ENCODE data around the gene WDR19.

Gene WDR19

DNA sequence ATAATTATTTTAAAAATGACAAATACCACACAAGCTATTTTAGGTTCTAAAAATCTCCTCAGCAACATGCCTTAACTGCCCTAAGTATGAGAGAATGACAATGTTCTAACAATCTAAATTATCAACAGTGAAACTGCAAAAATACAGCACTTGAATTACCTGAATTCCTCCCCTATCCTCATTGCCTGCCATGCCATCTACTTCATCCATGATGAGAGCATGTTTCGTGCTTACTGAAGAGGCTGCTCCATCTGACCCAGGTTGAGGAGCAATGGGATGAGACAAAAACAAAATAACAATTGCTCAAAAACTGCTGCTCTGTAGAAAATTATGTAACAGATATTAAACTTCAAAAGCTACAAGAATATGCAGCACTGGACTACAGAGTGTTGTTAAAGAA lies 120.6 kb downstream of the WDR19 start:
- TF ChIP-seq, protein P1, sequence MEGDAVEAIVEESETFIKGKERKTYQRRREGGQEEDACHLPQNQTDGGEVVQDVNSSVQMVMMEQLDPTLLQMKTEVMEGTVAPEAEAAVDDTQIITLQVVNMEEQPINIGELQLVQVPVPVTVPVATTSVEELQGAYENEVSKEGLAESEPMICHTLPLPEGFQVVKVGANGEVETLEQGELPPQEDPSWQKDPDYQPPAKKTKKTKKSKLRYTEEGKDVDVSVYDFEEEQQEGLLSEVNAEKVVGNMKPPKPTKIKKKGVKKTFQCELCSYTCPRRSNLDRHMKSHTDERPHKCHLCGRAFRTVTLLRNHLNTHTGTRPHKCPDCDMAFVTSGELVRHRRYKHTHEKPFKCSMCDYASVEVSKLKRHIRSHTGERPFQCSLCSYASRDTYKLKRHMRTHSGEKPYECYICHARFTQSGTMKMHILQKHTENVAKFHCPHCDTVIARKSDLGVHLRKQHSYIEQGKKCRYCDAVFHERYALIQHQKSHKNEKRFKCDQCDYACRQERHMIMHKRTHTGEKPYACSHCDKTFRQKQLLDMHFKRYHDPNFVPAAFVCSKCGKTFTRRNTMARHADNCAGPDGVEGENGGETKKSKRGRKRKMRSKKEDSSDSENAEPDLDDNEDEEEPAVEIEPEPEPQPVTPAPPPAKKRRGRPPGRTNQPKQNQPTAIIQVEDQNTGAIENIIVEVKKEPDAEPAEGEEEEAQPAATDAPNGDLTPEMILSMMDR (IDR thresholded peaks at IDR 0.05; ENCODE audit: unreplicated experiment in 3 of 3) = no peak
- Mint-ChIP-seq H3K27me3 (ENCODE audit: low read depth) (no peaks in the 10 kb centered on the region), H3K4me1 (peaks cover 12% of the 10 kb centered on the region), H3K36me3 (ENCODE audit: low read depth) (peaks cover 75% of the 10 kb centered on the region), H3K27ac (no peak overlapping the region), H3K9me3 (no peaks in the 10 kb centered on the region), H3K4me3 (no peak overlapping the region)

DNA sequence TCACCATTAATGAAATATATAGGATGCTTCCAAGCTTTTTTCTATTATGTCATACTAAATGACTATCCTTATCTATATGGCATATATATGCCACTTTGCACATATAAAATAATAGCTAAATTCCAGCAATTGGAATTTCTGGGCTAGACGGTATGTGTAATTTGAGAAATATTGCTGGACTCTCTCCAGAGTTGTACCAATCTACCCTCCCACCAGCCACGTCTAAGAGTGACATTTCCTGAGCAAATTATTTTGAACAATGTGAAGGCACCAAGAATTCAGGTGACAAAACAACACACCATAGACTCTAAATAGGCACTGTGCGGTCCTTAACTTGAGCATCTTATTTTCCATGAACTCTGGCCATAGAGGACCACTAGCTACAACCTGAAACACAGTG lies 121.5 kb downstream of the WDR19 start:
- Mint-ChIP-seq H3K27me3 (ENCODE audit: low read depth) (no peaks in the 10 kb centered on the region), H3K4me3 (no peak overlapping the region)

DNA sequence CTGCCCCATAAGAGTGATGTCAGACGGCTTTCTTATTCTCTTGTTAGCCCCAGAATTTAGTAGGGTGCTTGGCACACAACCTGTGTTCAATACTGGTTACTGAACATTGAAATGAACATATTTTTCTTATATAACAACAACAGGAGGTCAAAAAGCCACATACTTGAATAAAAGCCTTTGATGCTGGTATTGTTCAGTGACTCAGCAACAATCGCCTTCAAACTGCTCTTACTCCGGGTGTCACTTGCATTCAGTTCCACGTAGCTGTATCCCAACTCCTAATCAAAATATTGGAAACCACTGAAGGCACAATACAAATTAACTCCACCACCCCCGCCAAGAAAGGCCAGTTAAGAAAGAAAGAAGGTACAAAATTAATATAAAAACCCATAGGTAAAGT lies 122.3 kb downstream of the WDR19 start:
- TF ChIP-seq, protein P1 (IDR thresholded peaks at IDR 0.05; ENCODE audit: unreplicated experiment in 3 of 3) = no peak
- Mint-ChIP-seq H3K4me1 (peaks cover 27% of the 10 kb centered on the region), H3K36me3 (ENCODE audit: low read depth) (peaks cover 74% of the 10 kb centered on the region), H3K27me3 (ENCODE audit: low read depth) (no peaks in the 10 kb centered on the region), H3K27ac (peak overlapping the region in 1 of 3 experiments; percentile 1), H3K9me3 (no peaks in the 10 kb centered on the region), H3K4me3 (no peak overlapping the region)

More for the DNA sequence above, 121.5 kb downstream of the WDR19 start:
- Mint-ChIP-seq H3K9me3 (no peaks in the 10 kb centered on the region), H3K36me3 (ENCODE audit: low read depth) (peaks cover 75% of the 10 kb centered on the region), H3K4me1 (peaks cover 21% of the 10 kb centered on the region), H3K27ac (peak overlapping the region in 1 of 3 experiments; percentile 1)
- TF ChIP-seq, protein P1 (IDR thresholded peaks at IDR 0.05; ENCODE audit: unreplicated experiment in 3 of 3) = no peak

DNA sequence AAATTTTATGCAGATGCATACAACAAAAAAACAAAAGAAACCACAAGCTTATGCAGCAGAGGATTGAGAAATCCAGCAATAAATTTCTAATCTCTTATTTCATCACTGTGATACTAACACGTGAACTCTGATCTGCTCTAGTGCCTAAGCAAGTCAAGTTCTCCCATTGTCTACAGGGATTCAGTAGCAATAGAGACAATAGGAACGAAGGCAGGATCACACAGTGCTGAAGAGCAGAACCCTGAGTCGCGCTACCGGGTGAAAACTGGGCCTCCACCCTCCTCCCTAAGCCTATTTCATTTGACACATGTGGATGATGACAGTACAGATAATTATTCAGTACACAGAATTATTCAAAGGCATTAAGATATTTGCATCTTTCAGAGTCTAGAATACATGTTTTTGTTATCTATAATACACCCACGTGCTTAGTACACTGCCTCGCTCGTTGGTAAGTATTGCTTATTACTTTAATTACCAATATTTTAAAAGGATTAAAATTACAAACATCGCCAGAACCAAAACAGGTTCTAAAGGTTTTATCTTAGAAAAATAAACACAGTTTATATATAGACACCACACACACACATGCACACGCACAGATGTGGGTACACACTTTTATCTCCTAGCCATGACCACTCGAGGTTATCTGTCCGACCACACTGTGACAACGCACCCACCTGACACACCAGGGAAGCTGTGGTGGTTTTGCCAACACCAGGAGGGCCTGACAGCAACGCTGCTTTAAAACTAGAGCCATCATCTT lies 123.8 kb downstream of the WDR19 start:
- peak overlapping the region; percentile 13 to 71 (median 56) for H3K27ac Mint-ChIP-seq
- peaks cover 66% of the 10 kb centered on the region for H3K36me3 Mint-ChIP-seq (ENCODE audit: low read depth)

DNA sequence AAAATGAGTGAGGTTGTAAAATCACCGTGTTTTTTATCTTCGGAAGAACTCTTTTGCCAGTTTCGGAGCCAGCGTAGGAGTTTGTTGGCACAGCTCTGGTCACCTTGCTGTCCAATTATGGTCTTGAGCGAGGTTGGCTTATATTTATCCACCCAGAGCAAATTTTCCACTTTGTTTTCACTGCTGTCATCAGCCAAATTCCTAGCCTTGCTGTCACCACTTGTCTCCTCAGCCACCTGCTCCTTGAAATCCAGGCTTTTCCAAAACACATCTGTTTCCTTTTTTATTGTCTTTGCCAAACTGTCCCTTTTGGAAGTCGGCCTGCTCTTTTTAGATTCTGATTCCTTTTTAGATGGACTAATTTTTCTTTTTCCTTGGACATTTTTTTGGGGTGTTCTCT lies 126.3 kb downstream of the WDR19 start:
- Mint-ChIP-seq H3K27me3 (ENCODE audit: low read depth) (no peaks in the 10 kb centered on the region), H3K9me3 (no peaks in the 10 kb centered on the region), H3K27ac (peak overlapping the region; percentile 84 to 99 (median 96)), H3K36me3 (ENCODE audit: low read depth) (peaks cover 63% of the 10 kb centered on the region), H3K4me3 (no peak overlapping the region), H3K4me1 (peaks cover 31% of the 10 kb centered on the region)
- TF ChIP-seq, protein P1 (IDR thresholded peaks at IDR 0.05; ENCODE audit: unreplicated experiment in 3 of 3) = no peak

More for the DNA sequence above, 123.8 kb downstream of the WDR19 start:
- Mint-ChIP-seq H3K4me3 (no peak overlapping the region), H3K4me1 (peaks cover 27% of the 10 kb centered on the region), H3K27me3 (ENCODE audit: low read depth) (no peaks in the 10 kb centered on the region), H3K9me3 (no peaks in the 10 kb centered on the region)
- TF ChIP-seq, protein P1 (IDR thresholded peaks at IDR 0.05; ENCODE audit: unreplicated experiment in 3 of 3) = no peak

DNA sequence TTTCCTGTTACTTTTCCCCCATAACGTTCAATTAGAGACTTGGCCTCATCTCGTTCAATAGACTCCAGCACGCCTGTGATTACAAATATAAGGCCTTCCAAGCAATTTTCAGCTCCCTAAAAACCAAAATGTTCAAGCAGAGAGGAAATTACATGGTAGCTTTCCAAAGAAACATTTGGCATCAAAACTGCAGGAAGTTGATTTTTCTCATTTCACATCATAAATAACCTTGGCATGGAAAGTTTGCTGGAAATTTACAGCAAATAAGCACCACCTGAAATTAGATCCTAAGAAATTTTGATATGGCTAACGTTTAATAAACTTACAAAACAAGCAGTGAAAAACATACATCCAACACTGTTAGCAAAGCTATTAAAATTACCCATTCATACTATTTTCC lies 130.5 kb downstream of the WDR19 start:
- Mint-ChIP-seq H3K4me3 (no peak overlapping the region), H3K4me1 (peaks cover 20% of the 10 kb centered on the region), H3K9me3 (no peaks in the 10 kb centered on the region), H3K27ac (peak overlapping the region in 2 of 3 experiments; percentile 7 to 35), H3K27me3 (ENCODE audit: low read depth) (no peaks in the 10 kb centered on the region), H3K36me3 (ENCODE audit: low read depth) (peaks cover 45% of the 10 kb centered on the region)
- TF ChIP-seq, protein P1 (IDR thresholded peaks at IDR 0.05; ENCODE audit: unreplicated experiment in 3 of 3) = no peak

Measured in nephron (organoid).